ENCODE measurements around the gene DCBLD1.

DCBLD1 gene

DNA sequence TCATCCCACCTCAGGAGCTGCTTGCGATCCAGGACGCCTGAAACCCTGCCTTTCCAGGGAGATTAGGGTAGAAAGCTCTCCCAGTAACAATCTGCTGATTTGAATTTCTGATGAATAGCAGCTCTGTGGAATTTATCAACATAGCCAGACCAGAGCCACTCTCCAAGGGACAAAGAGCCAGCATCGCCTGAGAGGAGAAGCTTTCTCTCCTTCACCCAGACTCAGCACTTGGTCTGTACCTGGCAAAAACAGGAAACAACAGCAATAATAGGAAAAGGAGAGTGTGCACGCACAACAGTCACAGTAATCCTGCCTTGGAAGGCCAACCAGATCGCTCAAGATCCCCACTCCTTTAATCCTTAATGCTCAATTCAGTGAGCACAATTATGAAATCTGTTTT is 34.5 kb upstream of the DCBLD1 start:
- in situ Hi-C loops (cut with MboI; ENCODE audit: low pct_unique_long_range_greater_than_20kb, low sequenced_read_pairs, unreplicated experiment): loop anchor here (10.0 to 25.0 kb wide), 2 partner anchors 107 to 389 kb away; no protein-coding TSS in a partner anchor
- no peak for TF ChIP-seq CTCF (IDR thresholded peaks at IDR 0.05; ENCODE audit: extremely low read depth, insufficient read depth, missing control alignments)

GRCh38 chr6:117448732-117449485 is 33.6 kb upstream of the DCBLD1 start:
- DNase-seq (ENCODE audit: low spot score): no peak
- in situ Hi-C loops (cut with MboI; ENCODE audit: low pct_unique_long_range_greater_than_20kb, low sequenced_read_pairs, unreplicated experiment): loop anchor here (10.0 to 25.0 kb wide), 2 partner anchors 106 to 388 kb away; no protein-coding TSS in a partner anchor
- no peak for TF ChIP-seq CTCF (IDR thresholded peaks at IDR 0.05; ENCODE audit: extremely low read depth, insufficient read depth, missing control alignments)

More for the DNA sequence above, 34.5 kb upstream of the DCBLD1 start:
- DNase-seq (ENCODE audit: low spot score): no peak

DNA sequence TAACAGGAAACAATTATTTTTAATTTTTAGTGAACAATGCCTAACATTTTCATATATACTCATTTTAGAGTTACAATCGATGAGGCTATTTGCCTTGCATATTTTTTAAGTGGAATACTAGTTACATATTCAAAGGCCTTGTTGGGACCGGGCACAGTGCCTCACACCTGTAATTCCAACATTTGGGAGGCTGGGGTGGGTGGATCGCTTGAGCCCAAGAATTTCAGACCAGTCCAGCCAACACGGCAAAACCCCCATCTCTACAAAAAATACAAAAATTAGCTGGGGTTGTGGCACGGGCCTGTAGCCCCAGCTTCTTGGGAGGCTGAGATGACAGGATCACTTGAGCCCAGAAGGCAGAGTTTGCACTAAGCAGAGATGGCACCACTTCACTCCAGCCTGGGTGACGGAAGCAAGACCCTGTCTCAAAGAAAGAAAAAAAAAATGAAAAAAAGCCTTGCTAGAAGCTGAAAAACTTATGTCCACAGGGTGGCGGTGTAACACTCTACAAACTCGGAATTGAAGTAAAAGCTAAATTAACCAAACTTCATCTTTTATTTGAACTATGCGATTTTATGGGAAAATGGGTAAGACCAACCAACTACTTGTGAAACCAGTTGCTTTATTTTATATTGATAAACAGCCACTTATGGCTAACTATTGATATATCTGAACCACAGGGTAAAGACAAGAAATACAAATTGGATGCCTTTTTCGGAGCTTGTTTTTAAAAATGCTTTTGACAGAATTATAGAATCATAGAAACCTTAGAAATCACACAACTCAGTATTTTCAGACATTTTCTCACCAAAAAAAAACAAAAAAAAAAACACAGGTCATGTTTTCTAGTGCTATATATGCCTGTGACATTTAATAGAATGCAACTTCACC is 32.7 kb upstream of the DCBLD1 start:
- in situ Hi-C loops (cut with MboI; ENCODE audit: low pct_unique_long_range_greater_than_20kb, low sequenced_read_pairs, unreplicated experiment): loop anchor here (10.0 to 25.0 kb wide), 2 partner anchors 105 to 388 kb away; no protein-coding TSS in a partner anchor

GRCh38 chr6:117451671-117452070 is 30.8 kb upstream of the DCBLD1 start:
- no peak for DNase-seq (ENCODE audit: low spot score)
- in situ Hi-C loops (cut with MboI; ENCODE audit: low pct_unique_long_range_greater_than_20kb, low sequenced_read_pairs, unreplicated experiment): no loop called here
- no peak for TF ChIP-seq CTCF (IDR thresholded peaks at IDR 0.05; ENCODE audit: extremely low read depth, insufficient read depth, missing control alignments)

More for the DNA sequence above, 32.7 kb upstream of the DCBLD1 start:
- TF ChIP-seq CTCF (IDR thresholded peaks at IDR 0.05; ENCODE audit: extremely low read depth, insufficient read depth, missing control alignments): peak; percentile 68
- DNase-seq (ENCODE audit: low spot score): peak; percentile 25

DNA sequence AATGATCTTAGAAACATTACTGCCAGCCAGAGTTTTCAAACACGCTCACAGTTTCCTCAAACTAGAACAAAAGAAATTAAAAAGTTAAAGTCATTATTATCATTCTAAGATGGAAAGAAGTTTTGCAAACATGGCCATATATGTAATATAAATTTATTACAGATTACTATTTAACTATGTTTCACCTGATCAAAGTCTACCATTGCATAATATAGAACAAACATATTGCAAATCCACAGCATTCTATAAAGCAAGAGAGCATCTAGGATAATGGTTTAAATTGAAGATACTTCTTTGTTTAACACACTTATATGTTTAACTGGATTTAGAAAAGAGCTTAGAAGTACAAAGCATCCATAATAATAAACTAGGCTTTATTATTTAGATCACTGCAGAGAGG is 26.2 kb upstream of the DCBLD1 start:
- DNase-seq (ENCODE audit: low spot score): no peak
- no peak for TF ChIP-seq CTCF (IDR thresholded peaks at IDR 0.05; ENCODE audit: extremely low read depth, insufficient read depth, missing control alignments)
- in situ Hi-C loops (cut with MboI; ENCODE audit: low pct_unique_long_range_greater_than_20kb, low sequenced_read_pairs, unreplicated experiment): no loop called here

DNA sequence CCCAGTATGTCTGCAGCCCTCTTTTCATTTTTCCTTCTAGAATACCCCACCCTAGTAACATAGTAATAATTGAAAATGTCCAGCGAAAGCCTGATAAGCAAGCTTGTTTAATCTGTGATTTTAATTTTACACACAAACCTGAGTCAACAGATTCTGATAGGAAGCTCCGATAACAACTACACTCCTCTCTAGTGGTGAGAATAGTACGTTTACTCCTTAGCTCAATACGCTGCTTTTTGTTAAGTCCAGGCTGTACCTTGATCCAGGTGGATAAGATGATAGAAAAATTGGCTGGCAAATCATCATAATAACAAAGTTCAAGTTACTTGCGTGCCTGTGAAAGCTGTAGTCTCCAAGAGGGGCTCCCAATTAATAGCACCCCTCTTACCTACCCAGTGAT is 25.5 kb upstream of the DCBLD1 start:
- DNase-seq (ENCODE audit: low spot score): no peak
- TF ChIP-seq CTCF (IDR thresholded peaks at IDR 0.05; ENCODE audit: extremely low read depth, insufficient read depth, missing control alignments): no peak
- in situ Hi-C loops (cut with MboI; ENCODE audit: low pct_unique_long_range_greater_than_20kb, low sequenced_read_pairs, unreplicated experiment): no loop called here
